SK-N-SH (cell line): Measurements from ENCODE around the gene STUB1. TPM values are rescaled to one million over a fixed set of nuclear protein-coding genes. Genes with fewer than 3 reads are reported as not detected.

Experiments used
- CTCF ChIA-PET: fragments of 300-600, 350-600 bp; formaldehyde crosslinking; extraction: SDS; loops from one replicate; lab custom pipeline; 2021; lab: Yijun Ruan, JAX
- POLR2A ChIA-PET: fragments of 350-600 bp; sonication (Branson Sonifier 250); formaldehyde crosslinking; extraction: SDS; loops from one replicate; lab custom pipeline; 2020; ENCODE audit warnings: antibody characterized with exemption, inconsistent platforms; lab: Yijun Ruan, JAX
- DNase-seq: peaks from one replicate; pipeline ENCODE4 v3.0.0; 2012
- H2AFZ ChIP-seq: fragments of 200-600 bp; sonication (generic); 2 replicates; pipeline ENCODE4 v1.8.1; 2016; ENCODE audit warnings: antibody characterized with exemption, mild to moderate bottlenecking, low read depth
- H3F3A ChIP-seq: fragments of 200-600 bp; sonication (generic); replicated peaks from 2 replicates; pipeline ENCODE3; 2016; ENCODE audit warnings: antibody characterized with exemption, mild to moderate bottlenecking; ENCODE audit not compliant: insufficient read depth
- H3K27ac ChIP-seq, 2 experiments: fragments of 200-500 bp in 1 of 2; fragments of 200-600 bp in 1 of 2; sonication (Bioruptor generic) in 1 of 2; sonication (generic), shearing (Covaris generic) in 1 of 2; 2 replicates each; pipeline versions ENCODE4 v1.5.1 to v1.6.1; 2014 to 2016; ENCODE audit warnings: low read depth in 2 of 2, inconsistent platforms in 1 of 2, low read length in 1 of 2, mild to moderate bottlenecking in 1 of 2, mixed read lengths in 1 of 2
- H3K27me3 ChIP-seq: fragments of 200-600 bp; sonication (generic), shearing (Covaris generic); 2 replicates; pipeline ENCODE4 v1.6.1; 2016; ENCODE audit warnings: mixed run types; ENCODE audit not compliant: insufficient read depth
- H3K36me3 ChIP-seq, 2 experiments: fragments of 200-500 bp in 1 of 2; fragments of 200-600 bp in 1 of 2; sonication (Bioruptor generic) in 1 of 2; sonication (generic) in 1 of 2; replicated peaks in 1 of 2; 2 replicates each; pipeline versions ENCODE3 to v1.5.1; 2014 to 2016; ENCODE audit warnings: low read length in 1 of 2, mild to moderate bottlenecking in 1 of 2; ENCODE audit not compliant: insufficient read depth in 2 of 2, control insufficient read depth in 1 of 2
- H3K4me1 ChIP-seq, 2 experiments: fragments of 200-500 bp in 1 of 2; fragments of 200-600 bp in 1 of 2; sonication (Bioruptor generic) in 1 of 2; sonication (generic), shearing (Covaris generic) in 1 of 2; 2 replicates each; pipeline versions ENCODE4 v1.5.1 to v1.6.1; 2014 to 2016; ENCODE audit warnings: low read depth in 1 of 2, low read length in 1 of 2, mixed run types in 1 of 2; ENCODE audit not compliant: insufficient read depth in 2 of 2, control insufficient read depth in 1 of 2
- H3K4me2 ChIP-seq: fragments of 200-600 bp; sonication (generic), shearing (Covaris generic); 2 replicates; pipeline ENCODE4 v1.6.1; 2017; ENCODE audit warnings: mixed run types
- H3K4me3 ChIP-seq, 2 experiments: fragments of 200-500 bp in 1 of 2; fragments of 200-600 bp in 1 of 2; sonication (Bioruptor generic) in 1 of 2; sonication (generic), shearing (Covaris generic) in 1 of 2; 2 replicates each; pipeline versions ENCODE4 v1.5.1 to v1.8.1; 2014 to 2016; ENCODE audit warnings: low read depth in 2 of 2, inconsistent platforms in 1 of 2, low read length in 1 of 2, mild to moderate bottlenecking in 1 of 2, mixed read lengths in 1 of 2, moderate library complexity in 1 of 2
- H3K79me2 ChIP-seq: fragments of 200-600 bp; sonication (generic); 2 replicates; pipeline ENCODE4 v1.8.1; 2017; ENCODE audit warnings: mild to moderate bottlenecking; ENCODE audit not compliant: insufficient read depth
- H3K9ac ChIP-seq: fragments of 200-600 bp; sonication (generic); 2 replicates; pipeline ENCODE4 v1.6.1; 2017; ENCODE audit warnings: mixed run types
- H3K9me2 ChIP-seq: fragments of 200-600 bp; sonication (generic); 2 replicates; pipeline ENCODE4 v1.6.1; 2017; ENCODE audit warnings: mixed run types
- H3K9me3 ChIP-seq: fragments of 200-600 bp; sonication (generic); 2 replicates; pipeline ENCODE4 v1.6.1; 2017; ENCODE audit warnings: mixed run types, mild to moderate bottlenecking, moderate library complexity
- H4K20me1 ChIP-seq: fragments of 200-600 bp; sonication (generic); 2 replicates; pipeline ENCODE4 v1.6.1; 2017; ENCODE audit warnings: mild to moderate bottlenecking, mixed run types; ENCODE audit not compliant: insufficient read depth
- CHD2 ChIP-seq: fragments of 150-350 bp; IDR thresholded peaks from 2 replicates; pipeline ENCODE4 v1.6.1; 2018; ENCODE audit warnings: low read length; ENCODE audit not compliant: partially characterized antibody
- CTCF ChIP-seq: fragments of 200-600 bp; sonication (generic); IDR thresholded peaks from 2 replicates; pipeline ENCODE4 v1.6.1; 2017; ENCODE audit warnings: antibody characterized with exemption, mild to moderate bottlenecking, moderate library complexity
- ELF1 ChIP-seq: IDR thresholded peaks from 2 replicates; pipeline ENCODE4 v1.4.0; 2012
- EP300 ChIP-seq, 2 experiments: IDR thresholded peaks; 2 replicates each; pipeline versions ENCODE4 v1.4.0 to v1.6.1; 2012; ENCODE audit warnings: borderline replicate concordance in 1 of 2, low read depth in 1 of 2, low read length in 1 of 2
- EZH2phosphoT487 ChIP-seq: fragments of 200-600 bp; sonication (generic); IDR thresholded peaks from 2 replicates; pipeline ENCODE4 v1.6.1; 2017; ENCODE audit warnings: low read depth, mixed run types, mild to moderate bottlenecking, antibody characterized with exemption, moderate library complexity, borderline replicate concordance
- FOXM1 ChIP-seq: IDR thresholded peaks from 2 replicates; pipeline ENCODE4 v1.4.0; 2012; ENCODE audit warnings: low read depth, mild to moderate bottlenecking
- GABPA ChIP-seq: IDR thresholded peaks from 2 replicates; pipeline ENCODE4 v1.4.0; 2012; ENCODE audit warnings: low read depth, mild to moderate bottlenecking
- IRF3 ChIP-seq: fragments of 150-350 bp; IDR thresholded peaks from 2 replicates; pipeline ENCODE4 v1.6.1; 2016; ENCODE audit warnings: mild to moderate bottlenecking, low read depth, low read length
- JUND ChIP-seq: IDR thresholded peaks from 2 replicates; pipeline ENCODE4 v1.4.0; 2012
- MAX ChIP-seq: IDR thresholded peaks from 2 replicates; pipeline ENCODE4 v1.4.0; 2012; ENCODE audit warnings: low read depth
- MEF2A ChIP-seq: IDR thresholded peaks from 2 replicates; pipeline ENCODE4 v1.4.0; 2012; ENCODE audit warnings: low read depth, borderline replicate concordance
- MXI1 ChIP-seq: IDR thresholded peaks from 2 replicates; pipeline ENCODE4 v1.6.1; 2012; ENCODE audit warnings: mild to moderate bottlenecking, low read depth, low read length, improper control_type of control experiment
- NRF1 ChIP-seq: IDR thresholded peaks from 2 replicates; pipeline ENCODE4 v1.6.1; 2012; ENCODE audit warnings: low read depth, mild to moderate bottlenecking, low read length
- PBX3 ChIP-seq: IDR thresholded peaks from 2 replicates; pipeline ENCODE4; 2012
- RCOR1 ChIP-seq: fragments of 150-350 bp; IDR thresholded peaks from 2 replicates; pipeline ENCODE4 v1.6.1; 2017; ENCODE audit warnings: antibody characterized with exemption, low read length
- REST ChIP-seq: IDR thresholded peaks from 2 replicates; pipeline ENCODE4 v1.6.1; 2012; ENCODE audit warnings: mild to moderate bottlenecking, low read depth, low read length, moderate library complexity
- RFX5 ChIP-seq: IDR thresholded peaks from 2 replicates; pipeline ENCODE4 v1.6.1; 2012; ENCODE audit warnings: mild to moderate bottlenecking, improper control_type of control experiment, low read length
- SMC3 ChIP-seq: IDR thresholded peaks from 2 replicates; pipeline ENCODE4 v1.6.1; 2012; ENCODE audit warnings: low read depth, low read length, improper control_type of control experiment
- TEAD4 ChIP-seq: IDR thresholded peaks from 2 replicates; pipeline ENCODE4 v1.4.0; 2012; ENCODE audit warnings: mild to moderate bottlenecking, borderline replicate concordance; ENCODE audit not compliant: insufficient read depth
- USF1 ChIP-seq: IDR thresholded peaks from 2 replicates; pipeline ENCODE4 v1.4.0; 2012; ENCODE audit warnings: low read depth, borderline replicate concordance
- ZBTB33 ChIP-seq: IDR thresholded peaks from 2 replicates; pipeline ENCODE4 v1.4.0; 2012; ENCODE audit warnings: low read depth, borderline replicate concordance
- WGBS: methylation state at CpG from one replicate; pipeline ENCODE4 v1.1.6; 2017; ENCODE audit warnings: low lambda C conversion rate; 5-methylcytosine and 5-hydroxymethylcytosine counted together
- polyA plus RNA-seq, 3 experiments: library from polyadenylated mRNA; depleted of rRNA; stranded (reverse); fragments of >200 nt; gene quantifications; 2 replicates each; pipeline ENCODE4 v1.2.3, GENCODE V29; 2012

STUB1 gene
- polyA plus RNA-seq, 1 of the 3 experiments (the other 2 are of a cell fraction), result 323 TPM

GRCh38 chr16:684071-684794 lies 4.0 kb downstream of the STUB1 start, which contains the start of gene JMJD8:
Gene JMJD8, minus strand, starts transcription at chr16:684334. Its CDS starts 15 bp downstream, at chr16:684319.
- WGBS, result no CpG with 5 or more reads among the region's 91 CpGs
- H3K9me2 ChIP-seq, result no peaks in the 10 kb centered on the region
- H3K4me3 ChIP-seq, result peak within 1 kb of the TSS; percentile 60 to 68
- peaks cover 23% of the 10 kb centered on the region for H4K20me1 ChIP-seq
- H3K36me3 ChIP-seq, result peaks cover 13 to 39% of the 10 kb centered on the region in 2 experiments
- peak within 1 kb of the TSS; percentile 54 to 82 for H3K27ac ChIP-seq
- H3K4me2 ChIP-seq, result peak within 1 kb of the TSS; percentile 90
- peaks cover 39% of the 10 kb centered on the region for H3K79me2 ChIP-seq
- peaks cover 10% of the 10 kb centered on the region for H3F3A ChIP-seq
- POLR2A ChIA-PET, result interaction anchor here (0.7 to 1.2 kb wide), 6 partner anchors 8 to 38 kb away, joined by 3 to 5 read pairs (median 4); partner anchors contain the start of genes ANTKMT and RHOT2
- no peak within 1 kb of the TSS for H2AFZ ChIP-seq
- CTCF ChIA-PET, result interaction anchor here (0.6 to 5.9 kb wide), 8 partner anchors 15 to 322 kb away, joined by 3 to 38 read pairs (median 3); partner anchors contain the start of genes METTL26 and RHOT2
- H3K9ac ChIP-seq, result peak within 1 kb of the TSS; percentile 49
- H3K9me3 ChIP-seq, result no peaks in the 10 kb centered on the region
- DNase-seq, result peak; percentile 97
- H3K4me1 ChIP-seq, result peaks cover 8 to 53% of the 10 kb centered on the region in 2 experiments; a peak in 3 of 4 replicates
- H3K27me3 ChIP-seq, result no peaks in the 10 kb centered on the region
- TF ChIP-seq TEAD4, result no peak
- no peak for TF ChIP-seq USF1
- peak; percentile 94 for TF ChIP-seq GABPA
- peak; percentile 64 for TF ChIP-seq CHD2
- no peak for TF ChIP-seq RCOR1
- TF ChIP-seq CTCF, result no peak
- peak; percentile 88 for TF ChIP-seq ELF1
- no peak; the same call in 1 of the 2 replicates for TF ChIP-seq FOXM1
- peak; percentile 6; the same call in 1 of the 2 replicates for TF ChIP-seq JUND
- TF ChIP-seq PBX3, result peak; percentile 1
- TF ChIP-seq MXI1, result peak; percentile 84; the same call in 1 of the 2 replicates
- no peak for TF ChIP-seq EP300 (IDR thresholded peaks at IDR 0.05; ENCODE audit: borderline replicate concordance in 1 of 2, low read depth in 1 of 2, low read length in 1 of 2)
- TF ChIP-seq SMC3, result no peak
- TF ChIP-seq NRF1, result no peak
- TF ChIP-seq IRF3, result no peak
- TF ChIP-seq RFX5, result no peak
- 0 out of 2 replicates have a peak, but pooled peaks have one; percentile 41 for TF ChIP-seq ZBTB33
- no peak for TF ChIP-seq MEF2A
- TF ChIP-seq EZH2phosphoT487, result no peak
- TF ChIP-seq REST, result 0 out of 2 replicates have a peak, but pooled peaks have one; percentile 12
- peak; percentile 91 for TF ChIP-seq MAX
